GM21737 (cell line): Measurements from ENCODE around the gene TFDP1.
A peak's percentile ranks its signal among the peaks of the same experiment; 100 is the strongest.

Experiments used
- ATAC-seq: cut with Tn5 transposase; IDR thresholded peaks from one replicate; pipeline ENCODE4 v1.9.1; 2021; ENCODE audit warnings: mild to moderate bottlenecking, moderate library complexity; ENCODE audit not compliant: unreplicated experiment

TFDP1 gene

GRCh38 chr13:113564331-113565023 is 20.1 kb upstream of the TFDP1 start:
- ATAC-seq: no peak

- no peak for ATAC-seq
Measured at GRCh38 chr13:113565526-113566226, 18.9 kb upstream of the TFDP1 start.

GRCh38 chr13:113566227-113566561 is 18.4 kb upstream of the TFDP1 start:
- ATAC-seq: no peak

GRCh38 chr13:113567681-113568080 is 16.9 kb upstream of the TFDP1 start:
- ATAC-seq: no peak

GRCh38 chr13:113573065-113573464 is 11.5 kb upstream of the TFDP1 start:
- no peak for ATAC-seq

- ATAC-seq: no peak
Measured at GRCh38 chr13:113576597-113576996, 8.0 kb upstream of the TFDP1 start.

- no peak for ATAC-seq
Measured at GRCh38 chr13:113577881-113578435, 6.6 kb upstream of the TFDP1 start.

- no peak for ATAC-seq
Measured at GRCh38 chr13:113579686-113580085, 4.9 kb upstream of the TFDP1 start.

- ATAC-seq: no peak
Measured at GRCh38 chr13:113581871-113582270, 2.7 kb upstream of the TFDP1 start.

- no peak for ATAC-seq
Measured at GRCh38 chr13:113582841-113583631, 1.5 kb upstream of the TFDP1 start.

GRCh38 chr13:113584870-113585671 is 518 bp downstream of the TFDP1 start:
- ATAC-seq: peak; percentile 33

GRCh38 chr13:113585896-113586295 is 1.3 kb downstream of the TFDP1 start:
- no peak for ATAC-seq

- ATAC-seq: no peak
Measured at GRCh38 chr13:113586661-113587479, 2.3 kb downstream of the TFDP1 start.

- ATAC-seq: no peak
Measured at GRCh38 chr13:113588394-113589111, 4.0 kb downstream of the TFDP1 start.

GRCh38 chr13:113589251-113589960 is 4.9 kb downstream of the TFDP1 start:
- no peak for ATAC-seq

GRCh38 chr13:113589961-113590339 is 5.4 kb downstream of the TFDP1 start:
- no peak for ATAC-seq

GRCh38 chr13:113591750-113592149 is 7.2 kb downstream of the TFDP1 start:
- ATAC-seq: no peak

- ATAC-seq: no peak
Measured at GRCh38 chr13:113592571-113592970, 8.0 kb downstream of the TFDP1 start.
